IMR-90 (cell line): ENCODE measurements around the gene RRAGD. TPM values are rescaled to one million over a fixed set of nuclear protein-coding genes. Genes with fewer than 3 reads are reported as not detected.

Source experiments
- ATAC-seq: fragments of 200-7000 bp; cut with Tn5 transposase; 2 replicates; pipeline ENCODE4 v1.9.1; 2020; ENCODE audit warnings: low read depth, mild to moderate bottlenecking, moderate library complexity
- BruUV-seq: library from RNA; stranded (reverse); fragments of 400-500 nt; replicated peaks from 2 replicates; lab custom pipeline; 2021; lab: Mats Ljungman, UMichigan
- CTCF ChIA-PET: fragments of 300-600 bp; formaldehyde crosslinking; extraction: SDS; loops from one replicate; lab custom pipeline; 2021; ENCODE audit warnings: antibody characterized with exemption; lab: Yijun Ruan, JAX
- POLR2A ChIA-PET: fragments of 300-600 bp; sonication (Branson Sonifier 250); formaldehyde crosslinking; loops from one replicate; lab custom pipeline; 2022; ENCODE audit warnings: antibody characterized with exemption; ENCODE audit not compliant: unreplicated experiment; lab: Charles Lee
- DNase-seq: peaks from one replicate; pipeline ENCODE4 v3.0.0; 2013
- H2AFZ ChIP-seq: replicated peaks from 2 replicates; pipeline ENCODE3; 2013; ENCODE audit warnings: low read length, mild to moderate bottlenecking; ENCODE audit not compliant: poor library complexity
- H2AK5ac ChIP-seq: 2 replicates; pipeline ENCODE4 v1.6.1; 2013; ENCODE audit warnings: low read depth, low read length, inconsistent platforms
- H2AK9ac ChIP-seq: replicated peaks from 2 replicates; pipeline ENCODE3; 2013; ENCODE audit warnings: mild to moderate bottlenecking, low read depth, low read length, moderate library complexity; ENCODE audit not compliant: poor library complexity
- H2BK120ac ChIP-seq: 2 replicates; pipeline ENCODE4 v1.6.1; 2013; ENCODE audit warnings: low read depth, low read length, inconsistent platforms
- H2BK15ac ChIP-seq: 3 replicates; pipeline ENCODE4 v1.6.1; 2013; ENCODE audit warnings: low read depth, low read length, inconsistent platforms
- H2BK20ac ChIP-seq: 2 replicates; pipeline ENCODE4 v1.6.1; 2013; ENCODE audit warnings: low read depth, mild to moderate bottlenecking, inconsistent platforms, low read length, moderate library complexity
- H2BK5ac ChIP-seq: 2 replicates; pipeline ENCODE4 v1.6.1; 2013; ENCODE audit warnings: mild to moderate bottlenecking, low read depth, low read length, inconsistent platforms; ENCODE audit not compliant: poor library complexity, severe bottlenecking
- H3K14ac ChIP-seq: replicated peaks from 2 replicates; pipeline ENCODE4 v1.6.1; 2013; ENCODE audit warnings: low read depth, low read length, inconsistent platforms
- H3K18ac ChIP-seq: 2 replicates; pipeline ENCODE4 v1.6.1; 2013; ENCODE audit warnings: low read depth, low read length, control low read depth
- H3K23ac ChIP-seq: 2 replicates; pipeline ENCODE4 v1.6.1; 2013; ENCODE audit warnings: low read depth, low read length, inconsistent platforms
- H3K27ac ChIP-seq: 2 replicates; pipeline ENCODE4 v1.5.1; 2013; ENCODE audit warnings: mild to moderate bottlenecking, control low read depth, low read length; ENCODE audit not compliant: insufficient read depth
- H3K27me3 ChIP-seq: 2 replicates; pipeline ENCODE4 v1.6.1; 2013; ENCODE audit warnings: low read length; ENCODE audit not compliant: control insufficient read depth, insufficient read depth
- H3K36me3 ChIP-seq: 2 replicates; pipeline ENCODE4 v1.6.1; 2013; ENCODE audit warnings: low read length, mixed read lengths; ENCODE audit not compliant: control insufficient read depth, insufficient read depth
- H3K4ac ChIP-seq: 2 replicates; pipeline ENCODE4 v1.6.1; 2013; ENCODE audit warnings: low read depth, low read length, inconsistent platforms
- H3K4me1 ChIP-seq: 2 replicates; pipeline ENCODE4 v1.6.1; 2013; ENCODE audit warnings: low read length, mixed read lengths; ENCODE audit not compliant: control insufficient read depth, insufficient read depth
- H3K4me2 ChIP-seq: 2 replicates; pipeline ENCODE4 v1.6.1; 2013; ENCODE audit warnings: low read depth, mild to moderate bottlenecking, control low read depth, low read length, moderate library complexity
- H3K4me3 ChIP-seq: 2 replicates; pipeline ENCODE4 v1.5.1; 2013; ENCODE audit warnings: low read depth, mild to moderate bottlenecking, control low read depth, low read length, moderate library complexity; ENCODE audit not compliant: insufficient read depth
- H3K56ac ChIP-seq: 2 replicates; pipeline ENCODE4 v1.6.1; 2013; ENCODE audit warnings: low read length, inconsistent platforms; ENCODE audit not compliant: insufficient read depth; ENCODE audit errors: extremely low read depth
- H3K79me1 ChIP-seq, 2 experiments: 2 replicates each; pipeline ENCODE4 v1.6.1; 2013; ENCODE audit warnings: low read length in 2 of 2, inconsistent platforms in 1 of 2, low read depth in 1 of 2
- H3K9ac ChIP-seq: 2 replicates; pipeline ENCODE4 v1.6.1; 2013; ENCODE audit warnings: low read depth, low read length, control low read depth
- H3K9me1 ChIP-seq: 2 replicates; pipeline ENCODE4 v1.6.1; 2013; ENCODE audit warnings: low read length, inconsistent platforms; ENCODE audit not compliant: insufficient read depth
- H3K9me3 ChIP-seq: 2 replicates; pipeline ENCODE4 v1.6.1; 2013; ENCODE audit warnings: low read length; ENCODE audit not compliant: control insufficient read depth, insufficient read depth
- H4K20me1 ChIP-seq: 2 replicates; pipeline ENCODE4 v1.6.1; 2013; ENCODE audit warnings: low read length, inconsistent platforms; ENCODE audit not compliant: insufficient read depth
- H4K5ac ChIP-seq: 2 replicates; pipeline ENCODE4 v1.6.1; 2013; ENCODE audit warnings: mild to moderate bottlenecking, low read depth, low read length, control low read depth
- H4K8ac ChIP-seq, 2 experiments: 2 replicates each; pipeline ENCODE4 v1.6.1; 2013; ENCODE audit warnings: low read depth in 2 of 2, low read length in 2 of 2, control low read depth in 1 of 2, inconsistent platforms in 1 of 2
- H4K91ac ChIP-seq: 2 replicates; pipeline ENCODE4 v1.6.1; 2013; ENCODE audit warnings: low read depth, low read length, inconsistent platforms; ENCODE audit not compliant: insufficient read depth
- CEBPB ChIP-seq: IDR thresholded peaks from 2 replicates; pipeline ENCODE4 v1.6.1; 2012; ENCODE audit warnings: low read depth, low read length, improper control_type of control experiment
- MAFK ChIP-seq: IDR thresholded peaks from 2 replicates; pipeline ENCODE4 v1.6.1; 2012; ENCODE audit warnings: low read depth, low read length, improper control_type of control experiment
- WGBS, 2 experiments: methylation state at CpG; one replicate each; pipeline versions ENCODE4 v1.1.5 to v1.1.7; 2013; ENCODE audit warnings: missing lambda C conversion rate in 2 of 2; ENCODE audit not compliant: insufficient read length in 1 of 2; ENCODE audit errors: extremely low coverage in 2 of 2; 5-methylcytosine and 5-hydroxymethylcytosine counted together
- dilution Hi-C: fragments of 300-500 bp; cut with HindIII; formaldehyde crosslinking; loops from one replicate; pipeline ENCODE4 v1.14.3; 2018; ENCODE audit warnings: low sequenced_read_pairs; ENCODE audit not compliant: unreplicated experiment
- in situ Hi-C: fragments of 300-500 bp; cut with MboI; formaldehyde crosslinking; loops from 3 replicates; pipeline ENCODE4 v1.14.3; 2019; ENCODE audit warnings: low sequenced_read_pairs, inconsistent platforms, mixed read lengths
- intact Hi-C: fragments of 100-400 bp; cut with micrococcal nuclease; formaldehyde crosslinking; loops from 2 replicates; pipeline ENCODE4 v1.10.0; 2022
- polyA plus RNA-seq, 3 experiments: library from polyadenylated mRNA; depleted of rRNA; stranded (reverse); fragments of >200 nt; gene quantifications; 2 replicates each; pipeline ENCODE4 v1.2.3, GENCODE V29; 2012; ENCODE audit warnings: low replicate concordance in 1 of 3
- total RNA-seq: library from RNA; depleted of rRNA; stranded (reverse); fragments of >200 nt; gene quantifications from 2 replicates; pipeline ENCODE4 v1.2.3, GENCODE V29; 2012

Gene RRAGD
- total and polyA plus RNA-seq, 2 of the 4 experiments (the other 2 are of a cell fraction), result not detected

- H3K27ac ChIP-seq, result no peak overlapping the region
- dilution Hi-C loops, result no loop called here
Measured at GRCh38 chr6:89385156-89385667, 26.9 kb downstream of the RRAGD start.

More at GRCh38 chr6:89385156-89385667, 26.9 kb downstream of the RRAGD start:
- no peak for ATAC-seq
- no peak for DNase-seq
- H2BK15ac ChIP-seq, result no peak overlapping the region
- H3K27me3 ChIP-seq, result peaks cover 2% of the 10 kb centered on the region
- in situ Hi-C loops (no loop called here), intact Hi-C loops (no loop called here)
- H3K79me1 ChIP-seq, result no peaks in the 10 kb centered on the region
- TF ChIP-seq CEBPB (no peak), MAFK (peak; percentile 68)
- no peak overlapping the region for H4K91ac ChIP-seq
- WGBS, 2 experiments, result no CpG with 5 or more reads among the region's 5 CpGs
- no peak overlapping the region for H4K8ac ChIP-seq
- no peak overlapping the region for H2AK9ac ChIP-seq
- no peak overlapping the region for H3K23ac ChIP-seq
- no peak overlapping the region for H4K5ac ChIP-seq
- no peaks in the 10 kb centered on the region for H3K36me3 ChIP-seq
- no peak overlapping the region for H3K14ac ChIP-seq
- no peak overlapping the region for H3K56ac ChIP-seq
- CTCF ChIA-PET, result interaction anchor here (1.1 kb wide), 1 partner anchor 13 kb away, joined by 4 read pairs; no protein-coding TSS in a partner anchor
- no peaks in the 10 kb centered on the region for H4K20me1 ChIP-seq
- H3K18ac ChIP-seq, result no peak overlapping the region
- no peak overlapping the region for H2BK120ac ChIP-seq
- H3K9ac ChIP-seq, result no peak overlapping the region
- POLR2A ChIA-PET, result no interaction called here
- no peaks in the 10 kb centered on the region for H3K9me1 ChIP-seq
- no peak overlapping the region for H2BK20ac ChIP-seq
- no peak overlapping the region for H3K4ac ChIP-seq
- no peak overlapping the region for H3K4me2 ChIP-seq
- peak overlapping the region; percentile 11 for H2AFZ ChIP-seq
- no peak overlapping the region for H2AK5ac ChIP-seq
- H3K4me3 ChIP-seq, result no peak overlapping the region
- no TSS peak for BruUV-seq
- H3K9me3 ChIP-seq, result no peaks in the 10 kb centered on the region
- H3K4me1 ChIP-seq, result no peaks in the 10 kb centered on the region
- no peak overlapping the region for H2BK5ac ChIP-seq
